Heart left ventricle (tissue), 13 donors: ENCODE results near the gene ZNF555.
"Not testable (repeated sequence)": the region's sequence is repeated elsewhere in the genome, so short reads cannot be mapped to it uniquely, and the experiment has no call there.

ENCODE experiments used
- POLR2A ChIP-seq, 2 donors: fragments of 450-650 bp; IDR thresholded peaks; one replicate each; pipeline ENCODE4 v1.6.1; 2017; ENCODE audit warnings: antibody characterized with exemption in 2 of 2, mild to moderate bottlenecking in 2 of 2, moderate library complexity in 2 of 2
- TF ChIP-seq, protein P1 (sequence below), 12 donors: fragments of 200-600 bp; sonication (generic) in 4 of 12; IDR thresholded peaks; one replicate each; pipeline versions ENCODE4 v1.5.0 to v1.8.0; 2018 to 2022; ENCODE audit warnings: antibody characterized with exemption in 12 of 12, mild to moderate bottlenecking in 5 of 12
- donor health status: ischemic (EF 13 %, LVEDD 7.1; RV severe dilation, severe dysfunction).
- donor health status: DM: no; HTN: yes; CAD: no.
- donor health status: DM: no; HTN: no; CAD: no.
- donor health status: ischemic (EF 25% LVEDD 6.9; RV normal size, moderate dysfunction).
- donor health status: ischemic (EF 25% LVEDD 5.7; RV mildly dilated, moderate dysfunction).
- donor health status: ischemic (EF 35%, LVEDD 5.7; RV mildly dilated, moderate dysfunction).
- donor health status: nonischemic (EF 11% LVEDD 7.7; RV severe dilation, severe dysfunction).
- donor health status: DM: yes; HTN: yes; CAD: no.
- donor health status: PGD.
- donor health status: ischemic (EF 29% LVEDD 5.4; RV normal size, mild dysfunction).
- donor health status: nonischemic (EF 23%, LVEDD 6.1; RV moderate dilation, normal function).

DNA sequence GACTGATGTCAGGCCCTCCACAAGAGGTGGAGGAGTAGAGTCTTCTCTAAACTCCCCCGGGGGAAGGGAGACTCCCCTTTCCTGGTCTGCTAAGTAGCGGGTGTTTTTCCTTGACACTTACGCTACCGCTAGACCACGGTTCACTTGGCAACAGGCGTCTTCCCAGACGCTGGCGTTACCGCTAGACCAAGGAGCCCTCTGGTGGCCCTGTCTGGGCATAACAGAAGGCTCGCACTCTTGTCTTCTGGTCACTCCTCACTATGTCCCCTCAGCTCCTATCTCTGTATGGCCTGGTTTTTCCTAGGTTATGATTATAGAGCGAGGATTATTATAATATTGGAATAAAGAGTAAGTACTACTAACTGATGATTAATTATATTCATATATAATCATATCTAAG, 30.9 kb downstream of the ZNF555 start:
- TF ChIP-seq, protein P1, sequence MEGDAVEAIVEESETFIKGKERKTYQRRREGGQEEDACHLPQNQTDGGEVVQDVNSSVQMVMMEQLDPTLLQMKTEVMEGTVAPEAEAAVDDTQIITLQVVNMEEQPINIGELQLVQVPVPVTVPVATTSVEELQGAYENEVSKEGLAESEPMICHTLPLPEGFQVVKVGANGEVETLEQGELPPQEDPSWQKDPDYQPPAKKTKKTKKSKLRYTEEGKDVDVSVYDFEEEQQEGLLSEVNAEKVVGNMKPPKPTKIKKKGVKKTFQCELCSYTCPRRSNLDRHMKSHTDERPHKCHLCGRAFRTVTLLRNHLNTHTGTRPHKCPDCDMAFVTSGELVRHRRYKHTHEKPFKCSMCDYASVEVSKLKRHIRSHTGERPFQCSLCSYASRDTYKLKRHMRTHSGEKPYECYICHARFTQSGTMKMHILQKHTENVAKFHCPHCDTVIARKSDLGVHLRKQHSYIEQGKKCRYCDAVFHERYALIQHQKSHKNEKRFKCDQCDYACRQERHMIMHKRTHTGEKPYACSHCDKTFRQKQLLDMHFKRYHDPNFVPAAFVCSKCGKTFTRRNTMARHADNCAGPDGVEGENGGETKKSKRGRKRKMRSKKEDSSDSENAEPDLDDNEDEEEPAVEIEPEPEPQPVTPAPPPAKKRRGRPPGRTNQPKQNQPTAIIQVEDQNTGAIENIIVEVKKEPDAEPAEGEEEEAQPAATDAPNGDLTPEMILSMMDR (IDR thresholded peaks at IDR 0.05) = peak in 8 of 12 donors; percentile 7 to 53 (median 32)
- TF ChIP-seq POLR2A (IDR thresholded peaks at IDR 0.05) = not testable (repeated sequence)
